HepG2 (cell line): ENCODE data around the gene RHBDL3. TPM values are rescaled to one million over a fixed set of nuclear protein-coding genes. Genes with fewer than 3 reads are reported as not detected.

ENCODE experiments used
- ATAC-seq: fragments of 200-7000 bp; cut with Tn5 transposase; 3 replicates; pipeline ENCODE4 v1.9.1; 2020; ENCODE audit warnings: mild to moderate bottlenecking, moderate library complexity
- Bru-seq: library from RNA; stranded (reverse); fragments of 400-500 nt; gene quantifications from one replicate; lab custom pipeline; 2021; lab: Mats Ljungman, UMichigan
- BruChase-seq, 2 experiments: library from RNA; stranded (reverse); fragments of 400-500 nt; gene quantifications; one replicate each; lab custom pipeline; 2021; lab: Mats Ljungman, UMichigan
- BruUV-seq: library from RNA; stranded (reverse); fragments of 400-500 nt; replicated peaks from 2 replicates; lab custom pipeline; 2021; lab: Mats Ljungman, UMichigan
- CTCF ChIA-PET: fragments of 300-600 bp; formaldehyde crosslinking; extraction: SDS; loops from one replicate; lab custom pipeline; 2021; ENCODE audit warnings: low total read pairs, inconsistent platforms, low intra/inter-chr PET ratio; lab: Yijun Ruan, JAX
- POLR2A ChIA-PET: fragments of 350-600 bp; sonication (Branson Sonifier 250); formaldehyde crosslinking; loops from one replicate; lab custom pipeline; 2020; ENCODE audit warnings: antibody characterized with exemption, inconsistent platforms; lab: Yijun Ruan, JAX
- DNase-seq: peaks from one replicate; pipeline ENCODE4 v3.0.0-alpha.2; 2015; ENCODE audit warnings: low spot score
- FAIRE-seq: peaks from 3 replicates; lab custom pipeline; 2011; peaks lifted over from hg19 to GRCh38; lab: Jason Lieb, UNC
- H2AFZ ChIP-seq: one replicate; pipeline ENCODE4 v1.6.1; 2011; ENCODE audit warnings: low read length, inconsistent platforms
- H3K27ac ChIP-seq: fragments of 300-600 bp; 3 replicates; pipeline ENCODE4 v1.8.0; 2011; ENCODE audit warnings: mixed run types, mild to moderate bottlenecking, mixed read lengths, low read length, inconsistent platforms; ENCODE audit not compliant: insufficient read depth; ENCODE audit errors: extremely low read length
- H3K27me3 ChIP-seq, 2 experiments: fragments of 200-600 bp in 1 of 2; 2 replicates in 1 of 2; 3 replicates in 1 of 2; pipeline versions ENCODE4 v1.6.0 to v1.8.0; 2011; ENCODE audit warnings: low read length in 2 of 2, mild to moderate bottlenecking in 2 of 2, moderate library complexity in 2 of 2, inconsistent platforms in 1 of 2; ENCODE audit not compliant: insufficient read depth in 2 of 2, control insufficient read depth in 1 of 2
- H3K36me3 ChIP-seq, 2 experiments: fragments of 200-600 bp in 1 of 2; replicated peaks in 1 of 2; 2 replicates in 1 of 2; 3 replicates in 1 of 2; pipeline versions ENCODE4 v1.5.1 to v1.8.0; 2011; ENCODE audit warnings: low read length in 2 of 2, inconsistent platforms in 1 of 2; ENCODE audit not compliant: insufficient read depth in 2 of 2, control insufficient read depth in 1 of 2
- H3K4me1 ChIP-seq: 2 replicates; pipeline ENCODE4 v1.5.1; 2012; ENCODE audit warnings: low read length, inconsistent platforms; ENCODE audit not compliant: insufficient read depth
- H3K4me2 ChIP-seq: 2 replicates; pipeline ENCODE4 v1.6.0; 2011; ENCODE audit warnings: low read depth, low read length, inconsistent platforms
- H3K4me3 ChIP-seq, 3 experiments: fragments of 200-600 bp in 1 of 3; sonication (generic), shearing (Covaris generic) in 1 of 3; replicated peaks in 1 of 3; 2 replicates each; pipeline ENCODE4 v1.5.1; 2011 to 2016; ENCODE audit warnings: low read length in 3 of 3, inconsistent platforms in 2 of 3, low read depth in 2 of 3, mild to moderate bottlenecking in 2 of 3, control low read depth in 1 of 3, mixed read lengths in 1 of 3; ENCODE audit not compliant: insufficient read depth in 1 of 3
- H3K79me2 ChIP-seq: one replicate; pipeline ENCODE4 v1.6.1; 2011; ENCODE audit warnings: low read length, inconsistent platforms; ENCODE audit not compliant: insufficient read depth
- H3K9ac ChIP-seq: 2 replicates; pipeline ENCODE4 v1.6.0; 2011; ENCODE audit warnings: mild to moderate bottlenecking, low read depth, low read length, inconsistent platforms; ENCODE audit not compliant: insufficient read depth
- H3K9me3 ChIP-seq: 2 replicates; pipeline ENCODE4 v1.5.1; 2012; ENCODE audit warnings: mild to moderate bottlenecking, low read length
- H4K20me1 ChIP-seq: 2 replicates; pipeline ENCODE4 v1.6.0; 2011; ENCODE audit warnings: inconsistent platforms, mild to moderate bottlenecking, low read length, moderate library complexity; ENCODE audit not compliant: insufficient read depth
- TFAP4 ChIP-seq: sonication (generic); IDR thresholded peaks from 2 replicates; pipeline ENCODE4 v1.6.1; 2016; ENCODE audit warnings: low read depth, borderline replicate concordance
- ZNF777 ChIP-seq: sonication (generic); formaldehyde crosslinking; IDR thresholded peaks from 2 replicates; pipeline ENCODE4 v1.4.0; 2020; ENCODE audit warnings: missing genetic modification reagents
- ZNF800 ChIP-seq: sonication (generic); formaldehyde crosslinking; IDR thresholded peaks from 2 replicates; pipeline ENCODE4 v1.4.0; 2020; ENCODE audit warnings: missing genetic modification reagents
- WGBS: methylation state at CpG from one replicate; pipeline ENCODE4 v1.1.6; 2017; ENCODE audit warnings: low lambda C conversion rate; 5-methylcytosine and 5-hydroxymethylcytosine counted together
- in situ Hi-C: cut with HindIII; loops from 2 replicates; pipeline ENCODE4 v1.10.0; 2017; ENCODE audit warnings: low pct_unique_long_range_greater_than_20kb; ENCODE audit not compliant: extremely low pct_ligation_motif_present
- intact Hi-C: fragments of 100-400 bp; cut with micrococcal nuclease; formaldehyde crosslinking; loops from one replicate; pipeline ENCODE4 v1.10.0; 2022; ENCODE audit not compliant: unreplicated experiment
- long read RNA-seq, 2 experiments: library from RNA in 1 of 2; library from polyadenylated mRNA in 1 of 2; stranded (forward) in 1 of 2; unstranded in 1 of 2; transcript quantifications; one replicate each; pipeline ENCODE4 v2.0.0, GENCODE V29; 2019 to 2022
- polyA minus RNA-seq, 3 experiments: library from RNA; depleted of rRNA, polyadenylated mRNA; stranded (reverse); fragments of >200 nt; gene quantifications; 2 replicates each; pipeline ENCODE4 v1.2.3, GENCODE V29; 2011; ENCODE audit warnings: low replicate concordance in 1 of 3
- polyA plus RNA-seq, 8 experiments: library from polyadenylated mRNA; depleted of rRNA in 3 of 8; stranded (reverse) in 7 of 8; unstranded in 1 of 8; fragments of >200 nt; fragmentation: Illumina TruSeq in 4 of 8; extraction: Trizol in 4 of 8; gene quantifications; 2 replicates each; pipeline versions ENCODE4 v1.2.1 to v1.2.3, GENCODE V29; 2011 to 2016; ENCODE audit warnings: low read depth in 4 of 8, missing spikeins in 1 of 8, mixed read lengths in 1 of 8; ENCODE audit not compliant: insufficient read depth in 1 of 8
- total RNA-seq, 5 experiments: library from RNA; depleted of rRNA; stranded (reverse); fragments of >200 nt; fragmentation: Illumina TruSeq; extraction: Trizol; gene quantifications; 2 replicates each; pipeline ENCODE4 v1.2.3, GENCODE V29; 2016; ENCODE audit warnings: low read depth in 1 of 5

The RHBDL3 gene
- total RNA-seq (2016; rRNA removed; fragmentation: Illumina TruSeq; extraction: Trizol) (0.09 TPM in 1 of 2 replicates, not detected in the other), polyA plus RNA-seq (2011; rRNA removed) (0.04 TPM in 1 of 2 replicates, not detected in the other), polyA minus RNA-seq (2011; rRNA and poly(A)+ RNA removed; ENCODE audit: low replicate concordance) (0.07 and 0.12 TPM in 2 replicates), Bru-seq, nascent RNA (percentile 19 among the genes with signal in this experiment), BruChase-seq, experiment 1, labeled RNA remaining after a 6-hour chase (percentile 13 among the genes with signal in this experiment), BruChase-seq, experiment 2, labeled RNA remaining after a 2-hour chase (percentile 17 among the genes with signal in this experiment)
- 0.18 and 0.30 TPM in 2 replicates for total RNA-seq (2016; cell fraction: cytosol; rRNA removed; fragmentation: Illumina TruSeq; extraction: Trizol; ENCODE audit: low read depth)
- 0.11 TPM in 1 of 2 replicates, not detected in the other for total RNA-seq (2016; cell fraction: insoluble cytoplasmic fraction; rRNA removed; fragmentation: Illumina TruSeq; extraction: Trizol)
- 0.07 and 0.15 TPM in 2 replicates for total RNA-seq (2016; cell fraction: membrane; rRNA removed; fragmentation: Illumina TruSeq; extraction: Trizol)
- total RNA-seq (2016; cell fraction: nucleus; rRNA removed; fragmentation: Illumina TruSeq; extraction: Trizol) = 0.13 and 0.19 TPM in 2 replicates
- 0.07 TPM in 1 of 2 replicates, not detected in the other for polyA plus RNA-seq (2011; cell fraction: cytosol; rRNA removed)
- polyA plus RNA-seq (2011; cell fraction: nucleus; rRNA removed) = not detected in 2 replicates
- 0.07 TPM in 1 of 2 replicates, not detected in the other for polyA plus RNA-seq (2012)
- polyA plus RNA-seq (2016; cell fraction: cytosol; fragmentation: Illumina TruSeq; extraction: Trizol; ENCODE audit: low read depth) = 0.24 and 0.34 TPM in 2 replicates
- not detected in 2 replicates for polyA plus RNA-seq (2016; cell fraction: insoluble cytoplasmic fraction; fragmentation: Illumina TruSeq; extraction: Trizol; ENCODE audit: low read depth)
- polyA plus RNA-seq (2016; cell fraction: membrane; fragmentation: Illumina TruSeq; extraction: Trizol; ENCODE audit: low read depth) = 0.19 and 0.24 TPM in 2 replicates
- polyA plus RNA-seq (2016; cell fraction: nucleus; fragmentation: Illumina TruSeq; extraction: Trizol; ENCODE audit: insufficient read depth, low read depth) = 0.16 TPM in 1 of 2 replicates, not detected in the other
- not detected in 2 replicates for polyA minus RNA-seq (2011; cell fraction: cytosol; rRNA and poly(A)+ RNA removed)
- polyA minus RNA-seq (2011; cell fraction: nucleus; rRNA and poly(A)+ RNA removed) = not detected in 2 replicates
- long read RNA-seq, experiment 1 = 0 reads
- long read RNA-seq, experiment 2 = 0 reads

GRCh38 chr17:32265192-32265923, at the start of gene RHBDL3:
TSS of gene RHBDL3 (plus strand) at chr17:32265832. CDS start at chr17:32266190, 358 bp downstream.
- no TSS peak for BruUV-seq
- peak within 1 kb of the TSS; percentile 72 for H3K4me2 ChIP-seq
- H3K79me2 ChIP-seq = no peaks in the 10 kb centered on the region
- H4K20me1 ChIP-seq = no peaks in the 10 kb centered on the region
- DNase-seq (no peak), ATAC-seq (peak; percentile 53), FAIRE-seq (no peak)
- intact Hi-C loops (no loop called here), in situ Hi-C loops (no loop called here)
- H3K36me3 ChIP-seq = no peaks in the 10 kb centered on the region
- H3K27me3 ChIP-seq = peaks cover 22 to 82% of the 10 kb centered on the region in 2 experiments
- H3K9me3 ChIP-seq = no peaks in the 10 kb centered on the region
- H3K9ac ChIP-seq = no peak within 1 kb of the TSS
- TF ChIP-seq ZNF800 (CRISPR knock-in tag) = 0 out of 2 replicates have a peak, but pooled peaks have one; percentile 27
- no peak for TF ChIP-seq TFAP4
- no peak for TF ChIP-seq ZNF777
- WGBS = 10% methylated on average over 11 of the region's 68 CpGs
- ChIA-PET POLR2A (no interaction called here), CTCF (no interaction called here)
- peak within 1 kb of the TSS; percentile 57 to 65 (median 61); a peak in 5 of 6 replicates for H3K4me3 ChIP-seq
- no peak within 1 kb of the TSS for H2AFZ ChIP-seq
- H3K4me1 ChIP-seq = peaks cover 24% of the 10 kb centered on the region
- no peak within 1 kb of the TSS for H3K27ac ChIP-seq
